H1 (cell line): ENCODE data around the gene SIK2. TPM values are rescaled to one million over a fixed set of nuclear protein-coding genes. Genes with fewer than 3 reads are reported as not detected.

Experiments used
- CTCF ChIA-PET: fragments of 300-600 bp; sonication (Branson Sonifier 250); formaldehyde crosslinking; loops from one replicate; lab custom pipeline; 2021; ENCODE audit not compliant: partially characterized antibody; lab: Charles Lee
- POLR2A ChIA-PET: fragments of 300-600 bp; sonication (Branson Sonifier 250); formaldehyde crosslinking; loops from one replicate; lab custom pipeline; 2021; ENCODE audit warnings: inconsistent platforms; ENCODE audit not compliant: partially characterized antibody; lab: Charles Lee
- DNase-seq, 2 experiments: peaks; one replicate each; pipeline versions ENCODE4 v3.0.0 to v3.0.0-alpha.2; 2010 to 2022; ENCODE audit warnings: low spot score in 2 of 2, low read depth in 1 of 2, mixed read lengths in 1 of 2
- FAIRE-seq: peaks from 2 replicates; lab custom pipeline; 2011; peaks lifted over from hg19 to GRCh38; lab: Jason Lieb, UNC
- H2AFZ ChIP-seq: 2 replicates; pipeline ENCODE4 v1.8.1; 2012; ENCODE audit warnings: low read length, inconsistent platforms
- H2AK5ac ChIP-seq: 2 replicates; pipeline ENCODE4 v1.6.1; 2013; ENCODE audit warnings: low read depth, low read length
- H2BK120ac ChIP-seq: replicated peaks from 2 replicates; pipeline ENCODE3; 2013; ENCODE audit warnings: low read depth, low read length, inconsistent platforms
- H2BK12ac ChIP-seq: 2 replicates; pipeline ENCODE4 v1.6.1; 2013; ENCODE audit warnings: low read depth, low read length
- H2BK15ac ChIP-seq: 2 replicates; pipeline ENCODE4 v1.6.1; 2013; ENCODE audit warnings: low read length
- H2BK20ac ChIP-seq: 2 replicates; pipeline ENCODE4 v1.6.1; 2013; ENCODE audit warnings: low read length
- H2BK5ac ChIP-seq: 2 replicates; pipeline ENCODE4 v1.6.1; 2013; ENCODE audit warnings: low read depth, low read length
- H3K14ac ChIP-seq: 2 replicates; pipeline ENCODE4 v1.6.1; 2013; ENCODE audit warnings: inconsistent platforms; ENCODE audit not compliant: insufficient read length
- H3K18ac ChIP-seq: 2 replicates; pipeline ENCODE4 v1.6.1; 2013; ENCODE audit warnings: low read length; ENCODE audit errors: extremely low read depth
- H3K23ac ChIP-seq: 2 replicates; pipeline ENCODE4 v1.6.1; 2013; ENCODE audit warnings: inconsistent platforms; ENCODE audit not compliant: insufficient read length
- H3K23me2 ChIP-seq: 2 replicates; pipeline ENCODE4 v1.6.1; 2013; ENCODE audit warnings: low read depth, low read length
- H3K27ac ChIP-seq: 2 replicates; pipeline ENCODE4 v1.6.1; 2011; ENCODE audit warnings: low read depth, low read length, inconsistent platforms
- H3K27me3 ChIP-seq, 4 experiments: replicated peaks in 1 of 4; 1 replicate in 1 of 4; 2 replicates in 3 of 4; pipeline versions ENCODE4 v1.6.1 to v1.8.1; 2011 to 2013; ENCODE audit warnings: low read length in 3 of 4, mild to moderate bottlenecking in 3 of 4, inconsistent platforms in 2 of 4, mixed read lengths in 2 of 4, moderate library complexity in 1 of 4; ENCODE audit not compliant: control insufficient read depth in 3 of 4, insufficient read depth in 3 of 4; ENCODE audit errors: extremely low read depth in 1 of 4
- H3K36me3 ChIP-seq, 4 experiments: 2 replicates each; pipeline versions ENCODE4 v1.6.1 to v1.8.1; 2011 to 2013; ENCODE audit warnings: mild to moderate bottlenecking in 4 of 4, low read length in 3 of 4, moderate library complexity in 2 of 4, control low read depth in 1 of 4, inconsistent platforms in 1 of 4; ENCODE audit not compliant: insufficient read depth in 4 of 4, control insufficient read depth in 2 of 4
- H3K4ac ChIP-seq: replicated peaks from 2 replicates; pipeline ENCODE3; 2013; ENCODE audit warnings: low read length, low read depth, mixed read lengths, inconsistent platforms; ENCODE audit not compliant: insufficient read length
- H3K4me1 ChIP-seq, 4 experiments: replicated peaks in 1 of 4; 1 replicate in 1 of 4; 2 replicates in 3 of 4; pipeline versions ENCODE4 v1.6.1 to v1.8.1; 2011 to 2013; ENCODE audit warnings: low read length in 3 of 4, inconsistent platforms in 2 of 4, mixed read lengths in 1 of 4; ENCODE audit not compliant: insufficient read depth in 4 of 4, control insufficient read depth in 3 of 4
- H3K4me2 ChIP-seq, 2 experiments: 2 replicates each; pipeline versions ENCODE4 v1.6.1 to v1.8.1; 2011 to 2013; ENCODE audit warnings: low read depth in 2 of 2, low read length in 2 of 2, control low read depth in 1 of 2, inconsistent platforms in 1 of 2, mild to moderate bottlenecking in 1 of 2; ENCODE audit not compliant: insufficient read depth in 1 of 2
- H3K4me3 ChIP-seq, 4 experiments: fragments of 200-600, 300-600 bp in 1 of 4; sonication (generic), shearing (Covaris generic), sonication (Bioruptor Twin) in 1 of 4; 2 replicates each; pipeline versions ENCODE4 v1.5.1 to v1.8.1; 2011 to 2016; ENCODE audit warnings: low read length in 4 of 4, low read depth in 3 of 4, control low read depth in 2 of 4, inconsistent platforms in 2 of 4, mild to moderate bottlenecking in 2 of 4, mixed read lengths in 1 of 4, moderate library complexity in 1 of 4; ENCODE audit not compliant: insufficient read depth in 2 of 4; ENCODE audit errors: extremely low read depth in 1 of 4
- H3K56ac ChIP-seq: replicated peaks from 2 replicates; pipeline ENCODE3; 2013; ENCODE audit warnings: low read depth, mild to moderate bottlenecking, mixed read lengths, low read length, inconsistent platforms; ENCODE audit not compliant: insufficient read length
- H3K79me1 ChIP-seq: 2 replicates; pipeline ENCODE4 v1.6.1; 2013; ENCODE audit warnings: low read depth, low read length, control low read depth
- H3K79me2 ChIP-seq, 2 experiments: 2 replicates each; pipeline versions ENCODE4 v1.6.1 to v1.8.1; 2012 to 2013; ENCODE audit warnings: low read length in 2 of 2, mild to moderate bottlenecking in 2 of 2, inconsistent platforms in 1 of 2; ENCODE audit not compliant: insufficient read depth in 2 of 2, control insufficient read depth in 1 of 2
- H3K9ac ChIP-seq, 4 experiments: replicated peaks in 1 of 4; 1 replicate in 1 of 4; 2 replicates in 3 of 4; pipeline versions ENCODE4 v1.6.1 to v1.8.1; 2011 to 2013; ENCODE audit warnings: low read depth in 3 of 4, low read length in 3 of 4, control low read depth in 2 of 4, mild to moderate bottlenecking in 2 of 4, moderate library complexity in 2 of 4, inconsistent platforms in 1 of 4; ENCODE audit errors: extremely low read depth in 1 of 4
- H3K9me3 ChIP-seq, 2 experiments: 2 replicates each; pipeline versions ENCODE4 v1.6.1 to v1.8.1; 2012 to 2013; ENCODE audit warnings: mild to moderate bottlenecking in 2 of 2, moderate library complexity in 2 of 2, control low read depth in 1 of 2, inconsistent platforms in 1 of 2, low read depth in 1 of 2, low read length in 1 of 2, mixed read lengths in 1 of 2; ENCODE audit not compliant: insufficient read depth in 2 of 2
- H4K20me1 ChIP-seq, 2 experiments: replicated peaks in 1 of 2; 2 replicates each; pipeline versions ENCODE3 to v1.8.1; 2011 to 2013; ENCODE audit warnings: inconsistent platforms in 2 of 2, low read length in 2 of 2, mild to moderate bottlenecking in 1 of 2; ENCODE audit not compliant: insufficient read depth in 2 of 2, control insufficient read depth in 1 of 2
- H4K5ac ChIP-seq: 2 replicates; pipeline ENCODE4 v1.6.1; 2013; ENCODE audit warnings: low read length, low read depth, mixed read lengths, inconsistent platforms; ENCODE audit not compliant: insufficient read length
- H4K8ac ChIP-seq: 2 replicates; pipeline ENCODE4 v1.8.0; 2013; ENCODE audit warnings: mild to moderate bottlenecking, moderate library complexity, low read length, inconsistent platforms; ENCODE audit not compliant: insufficient read depth; ENCODE audit errors: extremely low read depth
- H4K91ac ChIP-seq: replicated peaks from 2 replicates; pipeline ENCODE3; 2013; ENCODE audit warnings: low read length, mixed read lengths, inconsistent platforms; ENCODE audit not compliant: insufficient read length
- BCL11A ChIP-seq, 2 experiments: IDR thresholded peaks; one replicate each; pipeline ENCODE4 v1.6.1; 2011; ENCODE audit warnings: low read depth in 2 of 2, low read length in 2 of 2, mild to moderate bottlenecking in 2 of 2
- CBX5 ChIP-seq: fragments of 300-800, 300-1000 bp; sonication (generic); IDR thresholded peaks from 2 replicates; pipeline ENCODE4 v1.7.1; 2016; ENCODE audit warnings: antibody characterized with exemption, low read length, low read depth
- CBX8 ChIP-seq: fragments of 300-800, 300-1000 bp; sonication (generic); IDR thresholded peaks from 2 replicates; pipeline ENCODE4 v1.7.1; 2016; ENCODE audit warnings: low read depth, low read length, borderline replicate concordance
- CEBPB ChIP-seq: IDR thresholded peaks from 2 replicates; pipeline ENCODE4 v1.6.1; 2012; ENCODE audit warnings: low read depth, low read length
- CHD1 ChIP-seq: IDR thresholded peaks from 2 replicates; pipeline ENCODE4 v1.6.1; 2012; ENCODE audit warnings: low read depth, low read length, improper control_type of control experiment
- EP300 ChIP-seq, 2 experiments: IDR thresholded peaks; 1 replicate in 1 of 2; 2 replicates in 1 of 2; pipeline ENCODE4 v1.6.1; 2011 to 2012; ENCODE audit warnings: low read depth in 2 of 2, low read length in 2 of 2, mild to moderate bottlenecking in 2 of 2, borderline replicate concordance in 1 of 2, inconsistent platforms in 1 of 2, moderate library complexity in 1 of 2
- EZH2 ChIP-seq: fragments of 200-600 bp; sonication (generic); IDR thresholded peaks from 2 replicates; pipeline ENCODE4 v1.7.1; 2012; ENCODE audit warnings: low read depth, mild to moderate bottlenecking, moderate library complexity, low read length, inconsistent platforms; ENCODE audit not compliant: severe bottlenecking
- GTF2F1 ChIP-seq: IDR thresholded peaks from 2 replicates; pipeline ENCODE4 v1.6.1; 2012; ENCODE audit warnings: low read depth, low read length, improper control_type of control experiment, borderline replicate concordance
- NRF1 ChIP-seq: IDR thresholded peaks from 2 replicates; pipeline ENCODE4 v1.6.1; 2011; ENCODE audit warnings: mild to moderate bottlenecking, low read depth, low read length, improper control_type of control experiment
- RNF2 ChIP-seq: fragments of 200-900, 300-1000 bp; sonication (generic); IDR thresholded peaks from 2 replicates; pipeline ENCODE4 v1.7.1; 2016; ENCODE audit warnings: borderline replicate concordance, low read depth, mild to moderate bottlenecking, antibody characterized with exemption, low read length; ENCODE audit not compliant: poor library complexity, severe bottlenecking; ENCODE audit errors: missing control alignments
- WGBS, 2 experiments: shearing (Covaris generic) in 1 of 2; methylation state at CpG; one replicate each; pipeline versions ENCODE4 v1.1.6 to v1.1.7; 2013 to 2015; ENCODE audit warnings: low lambda C conversion rate in 2 of 2, mixed read lengths in 2 of 2, inconsistent platforms in 1 of 2, low coverage in 1 of 2, missing lambda C conversion rate in 1 of 2; ENCODE audit not compliant: insufficient replicate concordance in 2 of 2, insufficient coverage in 1 of 2, insufficient read length in 1 of 2; ENCODE audit errors: extremely low coverage in 1 of 2, missing lambda C conversion rate in 1 of 2; 5-methylcytosine and 5-hydroxymethylcytosine counted together
- polyA plus RNA-seq, 7 experiments: library from polyadenylated mRNA; depleted of rRNA in 3 of 7; stranded (reverse) in 5 of 7; unstranded in 2 of 7; fragments of >200 nt in 5 of 7; fragments of 200-250 nt in 2 of 7; gene quantifications; 1 replicate in 5 of 7; 2 replicates in 1 of 7; 4 replicates in 1 of 7; pipeline versions ENCODE4 v1.2.1 to v1.2.3, GENCODE V29; 2011 to 2013; ENCODE audit warnings: missing spikeins in 2 of 7, mixed read lengths in 2 of 7
- total RNA-seq: library from RNA; stranded (reverse); fragmentation: NEBNext Ultra II Directional; extraction: Animal tissue kit (Norgen Biotek cat#: 25700); gene quantifications from 2 replicates; pipeline ENCODE4 v1.2.1, GENCODE V29; 2021
- TF ChIP-seq, protein P1 (sequence below): IDR thresholded peaks from 2 replicates; pipeline ENCODE4 v1.6.1; 2012; ENCODE audit warnings: low read length, inconsistent platforms

Gene SIK2
- total and polyA plus RNA-seq, 2 of the 8 experiments (the other 6 are each of a cell fraction or from before 2014, with no cell fraction given): 8.8 to 11.2 TPM

DNA sequence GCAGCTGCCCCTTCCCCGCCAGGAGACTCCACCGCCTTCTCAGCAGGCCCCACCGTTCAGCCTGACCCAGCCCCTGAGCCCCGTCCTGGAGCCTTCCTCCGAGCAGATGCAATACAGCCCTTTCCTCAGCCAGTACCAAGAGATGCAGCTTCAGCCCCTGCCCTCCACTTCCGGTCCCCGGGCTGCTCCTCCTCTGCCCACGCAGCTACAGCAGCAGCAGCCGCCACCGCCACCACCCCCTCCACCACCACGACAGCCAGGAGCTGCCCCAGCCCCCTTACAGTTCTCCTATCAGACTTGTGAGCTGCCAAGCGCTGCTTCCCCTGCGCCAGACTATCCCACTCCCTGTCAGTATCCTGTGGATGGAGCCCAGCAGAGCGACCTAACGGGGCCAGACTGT, 121.3 kb downstream of the SIK2 start:
- no peak overlapping the region for H2BK20ac ChIP-seq
- H3K79me1 ChIP-seq: no peaks in the 10 kb centered on the region
- H3K14ac ChIP-seq: no peak overlapping the region
- H3K27me3 ChIP-seq: no peaks in the 10 kb centered on the region
- H2AK5ac ChIP-seq: no peak overlapping the region
- no peak overlapping the region for H2BK12ac ChIP-seq
- H3K9ac ChIP-seq: no peak overlapping the region
- no peak overlapping the region; the same call in 1 of the 2 replicates for H4K8ac ChIP-seq
- no peak overlapping the region for H3K4ac ChIP-seq
- H3K36me3 ChIP-seq: peaks cover 0 to 27% (median 4%) of the 10 kb centered on the region in 4 experiments; a peak in 5 of 8 replicates
- H2AFZ ChIP-seq: no peak overlapping the region
- ChIA-PET CTCF (interaction anchor here (1.0 to 2.3 kb wide), 8 partner anchors 10 to 224 kb away, joined by 3 to 10 read pairs (median 4); no protein-coding TSS in a partner anchor), POLR2A (interaction anchor here (0.7 to 2.2 kb wide), 4 partner anchors 10 to 43 kb away, joined by 3 to 12 read pairs (median 4); partner anchors contain the start of gene PPP2R1B)
- H4K20me1 ChIP-seq: peaks cover 0 to 4% of the 10 kb centered on the region in 2 experiments
- H4K5ac ChIP-seq: no peak overlapping the region
- peaks cover 3 to 9% (median 5%) of the 10 kb centered on the region in 4 experiments; a peak in 5 of 7 replicates for H3K4me1 ChIP-seq
- no peak overlapping the region for H3K23ac ChIP-seq
- no peak overlapping the region for H3K4me3 ChIP-seq
- H2BK120ac ChIP-seq: no peak overlapping the region
- H3K56ac ChIP-seq: no peak overlapping the region
- FAIRE-seq (no peak), DNase-seq (no peak)
- H3K9me3 ChIP-seq: no peaks in the 10 kb centered on the region
- no peak overlapping the region for H3K18ac ChIP-seq
- no peaks in the 10 kb centered on the region for H3K79me2 ChIP-seq
- no peak overlapping the region for H3K4me2 ChIP-seq
- no peaks in the 10 kb centered on the region for H3K23me2 ChIP-seq
- no peak overlapping the region for H4K91ac ChIP-seq
- H2BK15ac ChIP-seq: no peak overlapping the region
- 77% methylated on average over 8 of the region's 15 CpGs; no CpG with 5 or more reads in 1 of the 2 experiments for WGBS, 2 experiments
- no peak overlapping the region for H3K27ac ChIP-seq
- no peak overlapping the region for H2BK5ac ChIP-seq
- no peak for TF ChIP-seq NRF1
- no peak for TF ChIP-seq EP300 (IDR thresholded peaks at IDR 0.05; ENCODE audit: borderline replicate concordance in 1 of 2, low read depth in 2 of 2, low read length in 2 of 2)
- TF ChIP-seq EZH2: no peak
- no peak for TF ChIP-seq BCL11A (IDR thresholded peaks at IDR 0.05; ENCODE audit: low read depth in 2 of 2, low read length in 2 of 2)
- TF ChIP-seq CBX5: no peak
- no peak for TF ChIP-seq CEBPB
- TF ChIP-seq RNF2: no peak
- TF ChIP-seq CBX8: no peak
- no peak for TF ChIP-seq GTF2F1
- no peak for TF ChIP-seq CHD1
- TF ChIP-seq, protein P1, sequence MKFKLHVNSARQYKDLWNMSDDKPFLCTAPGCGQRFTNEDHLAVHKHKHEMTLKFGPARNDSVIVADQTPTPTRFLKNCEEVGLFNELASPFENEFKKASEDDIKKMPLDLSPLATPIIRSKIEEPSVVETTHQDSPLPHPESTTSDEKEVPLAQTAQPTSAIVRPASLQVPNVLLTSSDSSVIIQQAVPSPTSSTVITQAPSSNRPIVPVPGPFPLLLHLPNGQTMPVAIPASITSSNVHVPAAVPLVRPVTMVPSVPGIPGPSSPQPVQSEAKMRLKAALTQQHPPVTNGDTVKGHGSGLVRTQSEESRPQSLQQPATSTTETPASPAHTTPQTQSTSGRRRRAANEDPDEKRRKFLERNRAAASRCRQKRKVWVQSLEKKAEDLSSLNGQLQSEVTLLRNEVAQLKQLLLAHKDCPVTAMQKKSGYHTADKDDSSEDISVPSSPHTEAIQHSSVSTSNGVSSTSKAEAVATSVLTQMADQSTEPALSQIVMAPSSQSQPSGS: no peak
